GM21737 (cell line): ENCODE data around the gene EPDR1.
"Not testable (repeated sequence)": the region's sequence is repeated elsewhere in the genome, so short reads cannot be mapped to it uniquely, and the experiment has no call there.

Source experiments
- ATAC-seq: cut with Tn5 transposase; IDR thresholded peaks from one replicate; pipeline ENCODE4 v1.9.1; 2021; ENCODE audit warnings: mild to moderate bottlenecking, moderate library complexity; ENCODE audit not compliant: unreplicated experiment

The EPDR1 gene

DNA sequence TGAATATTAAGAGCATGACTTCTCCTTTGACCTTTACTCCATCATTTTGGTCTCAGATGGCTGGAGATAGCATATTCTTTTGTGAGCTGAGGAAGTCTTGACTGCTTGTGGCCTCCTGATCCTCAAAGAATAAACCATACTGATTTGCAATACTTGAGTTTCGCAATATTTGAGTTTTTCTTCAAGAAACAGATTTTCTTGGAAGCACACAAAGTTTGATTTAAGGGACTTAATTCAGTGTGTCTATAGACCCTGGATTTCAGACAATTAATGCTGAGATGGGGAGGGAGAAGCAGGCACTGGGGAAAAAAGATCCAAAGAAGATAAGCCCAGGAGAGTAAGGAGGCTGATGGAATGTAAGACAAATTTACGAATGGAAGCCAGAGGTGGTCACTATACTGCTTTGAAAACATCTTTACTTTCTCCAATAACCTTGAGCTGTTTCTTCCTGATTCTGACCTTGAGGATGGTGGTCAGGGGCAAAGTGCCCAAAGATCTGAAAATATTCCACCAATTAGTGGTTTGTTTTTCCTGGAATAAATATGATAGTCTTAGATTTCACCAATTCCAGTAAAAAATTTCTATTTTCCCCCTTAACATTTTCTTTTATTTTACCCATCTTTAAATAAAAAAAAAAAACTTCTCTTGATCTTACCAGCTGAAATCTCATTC, 7.5 kb downstream of the EPDR1 start:
- ATAC-seq: no peak

DNA sequence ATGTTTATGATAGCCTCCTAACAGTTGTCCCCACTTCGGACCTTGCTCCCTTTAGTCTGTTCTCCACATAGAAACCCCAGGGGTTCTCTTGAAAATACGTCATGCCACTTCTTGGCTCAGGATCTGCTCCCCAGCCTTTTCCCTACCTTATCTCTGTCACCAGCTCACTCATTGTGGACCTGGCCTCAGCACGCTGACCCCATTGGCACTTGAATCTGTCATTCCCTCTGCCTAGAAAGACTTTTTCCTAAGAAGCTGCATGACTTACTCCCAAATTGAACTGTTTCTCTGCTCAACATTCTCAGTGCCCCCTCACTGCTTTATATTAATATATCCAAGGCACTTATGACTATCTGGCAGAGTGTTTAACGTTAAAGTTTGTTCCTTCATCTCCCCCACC, 8.4 kb downstream of the EPDR1 start:
- ATAC-seq: no peak

DNA sequence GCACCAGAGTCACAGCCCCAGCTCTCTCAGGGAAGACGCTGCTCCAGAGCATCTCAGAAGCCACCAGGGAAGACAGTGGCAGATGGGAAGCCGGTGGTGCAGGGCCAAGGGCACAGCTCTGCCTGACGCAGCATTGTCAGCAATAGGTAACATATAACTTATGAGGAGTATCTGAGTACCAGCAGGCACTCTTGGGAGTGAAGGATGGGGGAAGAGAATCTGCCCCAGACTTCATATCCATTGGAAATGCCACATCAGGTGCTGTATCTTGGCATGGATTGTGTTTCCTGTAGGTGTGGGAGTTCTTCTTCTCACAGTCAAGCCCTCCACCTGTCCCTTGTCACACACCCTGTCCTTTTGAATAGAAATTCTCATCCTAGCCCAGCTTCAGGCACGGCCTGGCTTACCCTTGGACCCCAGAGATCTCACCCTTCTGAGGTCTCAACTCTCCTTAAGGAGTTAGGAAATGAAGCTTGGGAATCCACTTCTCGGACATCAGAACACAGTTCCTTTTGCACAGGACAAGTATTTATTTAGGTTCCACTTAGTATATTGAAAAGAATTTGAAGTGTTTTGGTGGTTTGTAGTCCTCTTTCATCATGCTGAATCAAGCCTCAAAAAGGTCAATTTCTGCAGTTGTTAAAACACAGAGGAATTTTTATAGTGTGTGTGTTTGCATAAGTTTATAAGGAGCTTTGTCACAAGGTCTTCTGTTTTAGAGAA, 9.9 kb downstream of the EPDR1 start:
- no peak for ATAC-seq

DNA sequence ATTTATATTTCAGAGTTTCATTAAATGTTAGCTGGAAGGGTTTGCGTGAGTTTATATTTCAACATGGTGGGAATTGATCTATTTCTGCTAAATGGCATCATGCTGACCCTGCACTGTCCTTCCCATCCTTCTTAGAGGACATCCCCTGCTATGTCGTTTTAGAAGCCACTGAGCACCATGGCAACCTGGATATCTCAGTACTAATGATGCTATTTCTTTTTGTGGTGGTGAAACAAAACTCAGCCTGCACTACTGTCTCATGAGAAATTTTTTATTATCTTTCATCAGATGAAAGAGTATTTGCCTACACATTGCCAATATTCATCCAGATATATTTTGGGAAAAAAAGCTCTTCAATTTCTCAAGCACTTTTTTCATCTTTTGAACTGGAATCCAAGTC, 12.1 kb downstream of the EPDR1 start:
- ATAC-seq: no peak

DNA sequence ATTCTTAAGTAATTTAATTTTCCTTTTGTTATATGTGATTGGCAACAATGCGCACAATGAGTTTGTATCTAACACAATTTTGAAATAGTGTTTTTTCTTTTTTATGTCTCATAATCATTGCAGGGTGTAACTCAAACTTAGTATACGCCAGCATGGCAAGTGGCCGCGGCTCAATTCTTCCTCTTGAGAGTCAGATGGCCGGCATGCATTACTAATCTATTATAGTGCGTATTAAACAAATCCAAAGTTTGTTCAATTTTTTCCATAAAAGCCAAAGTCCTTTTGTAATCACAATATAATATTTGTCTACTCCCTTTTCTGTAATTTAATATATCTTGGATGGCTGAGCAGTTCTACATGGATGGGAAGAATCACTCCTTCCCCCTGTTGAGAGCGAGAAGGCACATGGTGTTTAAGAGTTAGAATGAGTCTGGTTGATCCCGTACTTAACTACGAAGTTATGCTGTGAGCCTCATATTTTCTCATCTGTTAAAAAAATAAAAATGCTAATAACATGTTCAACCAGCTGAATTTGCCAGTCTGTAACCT, 12.7 kb downstream of the EPDR1 start:
- ATAC-seq: no peak

DNA sequence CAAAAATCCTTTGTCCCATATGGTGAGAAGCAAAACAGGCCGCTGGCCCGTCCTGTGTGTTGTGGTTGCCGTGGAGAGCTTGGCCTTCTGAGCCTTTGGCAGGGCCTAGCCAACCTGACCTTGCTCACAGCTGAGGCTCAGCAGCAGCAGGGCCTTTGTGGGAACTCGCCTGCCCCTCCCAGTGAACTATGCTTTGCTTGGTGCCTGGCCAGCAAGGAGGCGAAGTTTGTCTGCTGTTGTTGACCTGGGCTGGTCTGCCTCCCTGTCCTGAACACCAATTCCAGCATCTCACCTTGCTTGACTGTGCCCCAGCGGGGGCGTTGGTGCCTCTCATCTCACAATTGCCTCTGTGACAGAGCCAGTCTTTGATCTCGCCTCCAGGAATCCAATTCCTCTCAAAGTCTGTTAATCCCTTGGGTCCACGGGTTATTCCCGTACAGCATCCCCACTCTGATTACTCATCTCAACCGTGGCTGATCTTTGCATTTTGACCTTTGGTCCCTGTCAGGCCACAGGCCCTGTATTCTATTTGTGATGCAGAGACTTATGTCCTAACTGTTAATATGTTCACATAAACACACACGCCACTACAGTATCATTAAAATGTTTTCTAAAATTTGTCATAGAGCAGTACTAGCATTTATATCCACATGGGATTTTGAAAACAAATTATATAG, 22.6 kb downstream of the EPDR1 start:
- ATAC-seq: no peak

DNA sequence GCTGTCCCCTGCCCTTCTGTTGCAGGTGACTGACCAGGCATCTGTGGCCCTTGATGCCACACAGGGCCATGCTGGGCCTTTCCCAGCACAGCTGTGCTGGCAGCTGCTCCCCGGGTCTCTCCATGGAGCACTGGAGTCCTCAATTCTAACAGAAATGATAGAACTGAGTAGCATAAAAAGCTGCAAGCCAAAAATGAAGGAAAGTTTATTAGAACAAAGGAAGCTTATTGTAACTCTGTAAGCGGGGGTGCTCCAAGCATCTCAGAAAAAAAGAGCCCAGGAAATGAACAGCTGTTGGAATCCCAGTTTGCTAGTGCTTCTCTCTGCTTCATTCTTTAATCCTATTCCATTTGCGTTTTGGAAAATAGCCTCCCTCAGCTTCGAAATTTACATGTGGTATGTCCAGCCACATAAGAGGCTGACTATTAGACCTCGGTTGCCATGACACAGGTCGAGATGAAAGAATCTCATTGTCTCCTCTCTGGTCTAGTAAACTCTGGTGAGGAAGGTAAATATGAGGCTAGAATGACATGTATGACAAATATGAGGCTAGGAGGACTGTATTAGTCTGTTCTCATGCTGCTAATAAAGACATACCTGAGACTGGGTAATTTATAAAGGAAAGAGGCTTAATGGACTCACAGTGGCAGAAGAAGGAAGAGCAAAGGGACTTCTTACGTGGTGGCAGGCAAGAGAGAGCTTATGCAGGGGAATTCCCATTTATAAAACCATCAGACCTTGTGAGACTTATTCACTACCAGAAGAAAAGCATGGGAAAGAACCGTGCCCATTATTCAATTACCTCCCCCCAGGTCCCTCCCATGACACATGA, 23.7 kb downstream of the EPDR1 start:
- no peak for ATAC-seq

DNA sequence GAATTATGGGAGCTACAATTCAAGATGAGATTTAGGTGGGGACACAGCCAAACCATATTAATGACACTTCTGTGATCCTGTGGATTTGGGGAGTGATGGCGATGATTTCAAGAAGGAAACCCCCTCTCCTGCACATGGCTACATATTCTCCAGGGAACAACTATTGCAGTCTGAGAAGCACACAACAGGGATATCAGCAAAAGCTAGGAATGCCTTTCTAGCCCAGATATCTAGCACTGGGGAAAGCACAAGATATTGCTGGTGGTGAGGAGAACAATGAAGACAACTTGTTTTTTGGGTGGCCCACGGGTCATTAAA, 24.3 kb downstream of the EPDR1 start:
- no peak for ATAC-seq

DNA sequence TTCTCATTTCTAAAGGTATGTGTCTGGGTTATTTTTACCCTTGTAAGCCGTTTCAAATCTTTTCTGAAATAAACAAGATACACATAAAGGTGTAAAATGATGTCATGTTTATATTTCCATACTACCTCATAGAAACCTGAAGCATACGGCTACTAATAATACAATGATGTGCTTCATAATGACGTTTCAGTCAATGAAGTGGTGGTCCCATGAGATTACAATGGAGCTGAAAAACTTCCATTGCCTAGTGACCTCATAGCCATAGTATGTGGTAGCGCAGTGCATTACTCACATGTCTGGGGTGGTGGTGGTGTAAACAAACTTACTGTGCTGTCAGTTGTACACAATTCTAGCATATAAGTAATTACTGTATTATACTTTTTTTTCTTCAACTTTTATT, 24.9 kb downstream of the EPDR1 start:
- ATAC-seq: no peak

DNA sequence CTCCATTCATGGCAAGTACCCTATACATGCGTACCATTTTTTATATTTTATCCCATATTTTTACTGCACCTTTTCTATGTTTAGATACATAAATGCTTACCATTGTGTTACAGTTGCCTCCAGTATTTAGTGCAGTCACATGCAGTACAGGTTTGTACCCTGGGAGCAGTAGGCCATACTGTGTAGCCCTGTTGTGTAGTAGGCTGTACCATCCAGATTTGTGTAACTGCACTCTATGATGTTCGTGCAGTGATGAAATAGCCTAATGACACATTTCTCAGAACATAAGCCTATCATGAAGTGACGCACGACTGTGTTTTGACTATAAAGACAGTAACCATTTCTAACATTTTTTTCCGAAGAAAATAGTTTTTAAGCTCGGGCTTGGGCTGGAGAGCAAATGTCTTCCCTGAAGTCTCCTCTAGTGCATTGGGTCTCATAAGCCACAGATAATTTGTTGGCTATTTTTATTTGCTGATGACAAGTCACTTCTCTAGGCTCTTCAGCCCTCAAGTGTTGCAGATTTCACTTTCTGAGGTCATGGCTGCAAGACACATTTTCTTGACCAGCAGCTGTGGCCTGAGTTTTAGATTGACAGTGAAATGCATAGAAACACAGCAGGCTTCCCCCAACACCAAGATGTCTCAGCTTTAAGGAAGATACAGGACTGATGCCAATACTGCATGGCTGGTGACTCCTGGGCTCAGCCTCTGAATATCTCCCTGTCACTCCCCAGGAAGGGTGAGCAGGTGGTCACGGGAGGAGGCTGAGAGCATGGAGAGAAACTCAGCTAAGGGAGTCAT, 26.9 kb downstream of the EPDR1 start:
- ATAC-seq: no peak

DNA sequence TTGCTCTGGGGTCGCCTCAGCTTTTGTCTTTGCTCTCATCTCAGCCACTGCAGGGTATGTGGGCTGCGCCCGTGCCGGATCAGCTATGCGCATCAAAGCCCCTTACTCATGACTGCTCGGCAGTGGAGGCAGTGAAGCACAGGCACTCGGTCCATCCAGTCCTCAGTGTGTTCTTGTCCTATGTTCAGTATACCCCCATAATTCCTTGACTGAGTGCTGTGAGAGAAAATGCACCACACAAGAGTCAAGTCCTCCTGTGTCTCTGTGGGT, 27.4 kb downstream of the EPDR1 start:
- ATAC-seq: no peak

DNA sequence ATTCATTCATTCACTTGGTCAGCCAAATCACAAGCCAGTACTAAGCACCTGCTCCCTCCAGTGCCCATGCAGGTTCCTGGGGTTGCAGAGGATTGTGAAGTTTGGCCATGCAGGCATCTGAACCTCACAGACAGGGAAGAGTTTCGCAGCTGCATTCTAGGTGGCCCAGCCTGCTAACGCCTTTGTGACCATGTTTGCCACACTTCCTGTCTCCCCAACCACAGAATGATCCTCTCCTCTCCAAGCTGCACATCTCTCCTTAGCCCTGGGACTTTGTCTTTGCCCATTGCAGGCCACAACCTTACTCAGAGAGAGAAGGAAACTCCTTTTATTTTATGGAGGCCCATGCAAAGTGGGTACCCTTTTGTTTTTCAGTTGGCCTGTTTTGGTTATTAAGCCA, 31.8 kb downstream of the EPDR1 start:
- no peak for ATAC-seq

DNA sequence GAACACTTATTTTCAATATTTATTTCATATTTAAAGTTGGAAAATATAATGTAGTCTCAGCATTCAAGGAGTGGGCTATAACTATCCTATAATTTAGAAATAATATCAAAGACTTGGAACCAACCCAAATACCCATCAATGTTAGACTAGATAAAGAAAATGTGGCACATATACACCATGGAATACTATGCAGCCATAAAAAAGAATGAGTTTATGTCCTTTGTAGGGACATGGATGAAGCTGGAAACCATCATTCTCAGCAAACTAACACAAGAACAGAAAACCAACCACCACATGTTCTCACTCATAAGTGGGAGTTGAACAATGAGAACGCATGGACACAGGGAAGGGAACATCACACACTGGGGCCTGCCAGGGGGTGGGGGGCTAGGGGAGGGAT, 33.8 kb downstream of the EPDR1 start:
- ATAC-seq: not testable (repeated sequence)

DNA sequence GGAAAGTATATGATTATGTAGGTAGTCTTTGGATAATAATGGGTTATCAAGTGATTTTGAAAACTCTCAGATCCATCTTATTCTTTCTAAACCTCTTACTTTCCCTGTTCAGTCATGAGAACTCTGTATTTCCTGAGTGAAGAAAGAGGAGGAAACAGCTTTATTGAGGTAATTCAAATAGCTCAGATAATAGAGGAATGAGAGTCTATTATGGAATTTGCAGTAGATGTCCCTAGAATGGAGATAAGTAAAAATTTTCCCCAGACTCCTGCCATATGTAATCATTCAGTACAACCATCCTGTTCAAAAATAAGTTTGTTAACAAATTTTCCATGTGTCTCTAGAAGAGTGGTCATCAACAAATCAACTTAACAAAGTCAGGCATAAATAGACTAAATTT, 36.4 kb downstream of the EPDR1 start:
- ATAC-seq: no peak

DNA sequence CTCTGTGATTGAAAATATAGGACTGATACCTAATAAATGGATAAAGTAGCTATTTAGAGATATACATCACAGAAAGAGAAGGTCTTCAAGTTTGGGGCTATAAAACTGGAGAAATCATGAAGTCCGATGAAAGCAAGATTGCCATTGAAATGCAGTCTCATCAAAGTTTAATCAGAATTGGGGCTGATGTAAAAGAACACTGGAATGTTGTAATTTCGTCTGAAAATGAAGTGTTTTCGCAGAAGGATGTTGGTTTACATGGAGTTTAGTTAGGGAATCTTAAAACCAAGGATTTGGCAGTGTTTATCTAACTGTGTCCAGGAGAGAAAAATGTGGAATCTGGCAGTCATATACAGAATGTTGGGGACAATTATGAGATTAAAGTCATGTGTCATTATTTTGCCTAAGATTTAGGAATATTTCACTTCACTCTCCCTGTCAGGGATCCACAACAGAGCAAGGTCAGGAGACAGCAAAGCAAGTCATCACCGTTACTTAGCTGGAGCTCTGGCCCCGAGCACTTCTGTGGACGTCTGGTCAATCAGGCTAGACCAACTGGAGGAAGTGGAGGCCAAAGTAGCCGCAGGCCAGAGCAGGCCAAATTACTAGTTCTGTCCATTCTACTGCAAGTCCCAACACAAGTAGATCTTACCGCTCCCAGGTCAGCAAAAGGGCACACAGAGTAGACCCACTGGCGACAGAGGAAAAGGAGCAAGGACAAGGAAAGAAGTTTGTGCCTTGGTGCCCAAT, 37.0 kb downstream of the EPDR1 start:
- no peak for ATAC-seq

DNA sequence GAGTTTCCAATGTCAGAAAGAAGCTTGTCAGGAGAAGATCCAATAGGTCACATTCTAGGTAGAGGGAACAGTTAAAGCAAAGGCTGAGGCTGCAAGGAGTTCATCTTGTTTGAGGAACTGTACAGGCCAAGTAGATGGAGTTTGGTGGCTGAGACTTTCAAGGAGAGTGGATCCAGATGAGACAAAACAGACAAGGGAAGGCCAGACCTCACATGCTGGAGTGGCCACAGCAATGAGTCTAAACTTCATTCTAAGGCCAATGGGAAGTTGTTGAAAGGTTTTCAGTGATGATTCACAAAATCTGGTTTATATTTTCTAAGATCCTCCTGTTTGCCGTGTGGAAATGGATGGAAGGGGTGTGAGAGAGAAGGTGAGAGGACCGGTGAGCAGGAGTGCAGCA, 40.0 kb downstream of the EPDR1 start:
- no peak for ATAC-seq

DNA sequence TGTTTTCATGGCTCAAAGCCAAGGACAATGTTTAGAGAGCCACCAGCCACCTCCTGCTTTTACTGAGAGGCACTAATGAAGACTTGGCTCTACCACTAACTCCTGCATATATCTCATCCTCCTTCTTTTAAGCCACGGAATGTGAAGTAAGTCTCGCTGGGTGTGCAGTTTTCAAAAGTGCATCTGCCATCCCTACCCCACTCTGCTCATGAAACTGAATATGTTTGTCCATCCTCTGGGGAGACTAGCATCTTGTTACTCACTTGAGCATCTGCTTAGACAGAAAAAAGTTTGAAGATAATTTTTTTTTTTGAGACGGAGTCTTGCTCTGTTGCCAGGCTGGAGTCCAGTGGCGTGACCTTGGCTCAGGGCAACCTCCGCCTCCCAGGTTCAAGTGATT, 40.8 kb downstream of the EPDR1 start:
- no peak for ATAC-seq

DNA sequence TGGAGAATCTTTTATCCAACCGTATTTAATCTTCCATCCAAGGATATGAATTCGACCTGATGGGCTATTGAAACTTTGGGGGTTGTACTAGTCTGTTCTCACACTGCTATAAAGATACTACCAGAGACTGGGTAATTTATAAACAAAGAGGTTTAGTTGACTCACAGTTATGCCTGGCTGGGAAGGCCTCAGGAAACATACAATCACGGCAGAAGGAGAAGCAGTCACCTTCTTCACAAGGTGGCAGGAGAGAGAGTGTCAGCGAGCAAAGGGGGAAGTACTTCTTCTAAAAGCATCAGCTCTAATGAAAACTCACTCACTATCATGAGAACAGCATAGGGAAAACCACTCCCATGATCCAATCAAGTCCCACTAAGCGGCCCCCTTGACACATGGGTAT, 43.8 kb downstream of the EPDR1 start:
- ATAC-seq: no peak

DNA sequence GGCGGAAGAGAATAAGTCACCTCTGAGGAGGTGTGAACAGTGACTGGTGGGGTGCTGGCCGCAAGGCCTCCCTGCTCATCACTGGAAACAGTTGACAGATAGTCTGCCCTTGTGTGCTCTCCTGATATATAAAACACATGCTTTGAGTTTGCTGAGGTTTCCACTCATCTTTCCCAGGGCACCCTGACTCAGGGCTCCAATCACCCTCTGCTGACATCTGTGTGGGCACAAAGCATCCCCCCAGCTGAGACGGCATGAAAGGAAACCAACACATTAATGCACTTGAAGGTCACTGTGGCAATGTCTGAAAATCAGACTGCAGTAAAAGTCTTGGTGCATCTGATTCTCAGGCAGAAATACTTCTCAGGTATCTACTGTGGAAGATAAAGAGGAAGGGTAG, 49.8 kb downstream of the EPDR1 start:
- ATAC-seq: no peak

DNA sequence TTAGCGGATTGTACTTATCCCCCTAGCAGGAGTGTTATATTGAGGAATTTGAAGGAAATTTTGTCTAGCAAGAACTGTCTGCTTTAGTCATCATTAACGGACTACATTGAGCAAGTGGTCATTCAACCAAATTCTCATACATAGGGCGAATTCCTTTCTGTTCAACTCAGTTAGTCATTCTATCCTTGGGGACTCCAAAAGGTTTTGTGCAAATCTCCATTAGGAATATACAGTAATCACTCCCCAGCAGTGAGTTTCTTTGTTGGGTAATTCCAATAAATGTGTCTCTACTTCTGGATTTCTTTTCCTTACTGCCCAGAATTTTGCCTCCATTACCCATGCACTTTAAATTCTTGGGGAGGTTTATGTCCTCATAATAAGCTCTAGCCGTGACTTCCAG, 51.1 kb downstream of the EPDR1 start:
- ATAC-seq: no peak
